PFSK-1 (cell line): ENCODE measurements around the gene SACS.

Experiments
- FOXP2 ChIP-seq: optimal IDR thresholded peaks from 2 replicates; pipeline ENCODE3; 2011; ENCODE audit warnings: borderline replicate concordance, control low read depth, inconsistent platforms; ENCODE audit not compliant: insufficient read depth; ENCODE audit errors: extremely low read length, extremely low read depth
- POLR2AphosphoS5 ChIP-seq: IDR thresholded peaks from 2 replicates; pipeline ENCODE4 v1.6.1; 2012; ENCODE audit warnings: low read depth, mild to moderate bottlenecking, control low read depth, low read length, moderate library complexity
- REST ChIP-seq, 2 experiments: IDR thresholded peaks; 2 replicates each; pipeline versions ENCODE4 v1.6.1 to v1.8.0; 2011 to 2012; ENCODE audit warnings: low read depth in 2 of 2, low read length in 2 of 2, control low read depth in 1 of 2, inconsistent platforms in 1 of 2, mild to moderate bottlenecking in 1 of 2, moderate library complexity in 1 of 2; ENCODE audit not compliant: insufficient read depth in 1 of 2
- SIN3A ChIP-seq: IDR thresholded peaks from 2 replicates; pipeline ENCODE4 v1.6.1; 2012; ENCODE audit warnings: mild to moderate bottlenecking, low read length, moderate library complexity, borderline replicate concordance; ENCODE audit not compliant: insufficient read depth
- TAF1 ChIP-seq: IDR thresholded peaks from 2 replicates; pipeline ENCODE4 v1.6.1; 2012; ENCODE audit warnings: low read length, control low read depth, borderline replicate concordance; ENCODE audit not compliant: insufficient read depth

The SACS gene

GRCh38 chr13:23381866-23382265 is 51.6 kb downstream of the SACS start:
- TF ChIP-seq POLR2AphosphoS5 (no peak), REST (IDR thresholded peaks at IDR 0.05; ENCODE audit: insufficient read depth in 1 of 2, low read depth in 2 of 2, low read length in 2 of 2) (no peak), TAF1 (no peak), SIN3A (no peak), FOXP2 (no peak)

- TF ChIP-seq POLR2AphosphoS5 (no peak), TAF1 (no peak), REST (IDR thresholded peaks at IDR 0.05; ENCODE audit: insufficient read depth in 1 of 2, low read depth in 2 of 2, low read length in 2 of 2) (no peak), FOXP2 (no peak), SIN3A (no peak)
Observed at GRCh38 chr13:23380534-23380933, 53.0 kb downstream of the SACS start.

- TF ChIP-seq SIN3A = no peak
- no peak for TF ChIP-seq POLR2AphosphoS5
- no peak for TF ChIP-seq REST (IDR thresholded peaks at IDR 0.05; ENCODE audit: insufficient read depth in 1 of 2, low read depth in 2 of 2, low read length in 2 of 2)
- TF ChIP-seq TAF1 = no peak
- no peak for TF ChIP-seq FOXP2
Observed at GRCh38 chr13:23377983-23378632, 55.4 kb downstream of the SACS start.

- TF ChIP-seq TAF1 (no peak), FOXP2 (no peak), POLR2AphosphoS5 (no peak), SIN3A (no peak), REST (IDR thresholded peaks at IDR 0.05; ENCODE audit: insufficient read depth in 1 of 2, low read depth in 2 of 2, low read length in 2 of 2) (no peak)
Observed at GRCh38 chr13:23377579-23377978, 55.9 kb downstream of the SACS start.

GRCh38 chr13:23375001-23375971 is 58.2 kb downstream of the SACS start:
- no peak for TF ChIP-seq FOXP2
- TF ChIP-seq POLR2AphosphoS5 = no peak
- no peak for TF ChIP-seq SIN3A
- no peak for TF ChIP-seq REST (IDR thresholded peaks at IDR 0.05; ENCODE audit: insufficient read depth in 1 of 2, low read depth in 2 of 2, low read length in 2 of 2)
- TF ChIP-seq TAF1 = no peak
